GM12872 (cell line): Measurements from ENCODE around the gene SIGLEC1.

Source experiments
- CTCF ChIP-seq: IDR thresholded peaks from 3 replicates; pipeline ENCODE4 v1.5.1; 2011; ENCODE audit warnings: low read depth, mild to moderate bottlenecking, low read length, moderate library complexity; ENCODE audit not compliant: insufficient read depth

The SIGLEC1 gene

GRCh38 chr20:3702611-3703391 is 9.6 kb downstream of the SIGLEC1 start:
- no peak for TF ChIP-seq CTCF

GRCh38 chr20:3701061-3701998 is 11.1 kb downstream of the SIGLEC1 start:
- TF ChIP-seq CTCF: no peak

- no peak for TF ChIP-seq CTCF
Observed at GRCh38 chr20:3699037-3699436, 13.4 kb downstream of the SIGLEC1 start.

GRCh38 chr20:3698591-3699001 is 13.8 kb downstream of the SIGLEC1 start:
- no peak for TF ChIP-seq CTCF

- TF ChIP-seq CTCF: no peak
Observed at GRCh38 chr20:3697588-3698305, 14.7 kb downstream of the SIGLEC1 start.

- no peak for TF ChIP-seq CTCF
Observed at GRCh38 chr20:3696745-3697587, 15.4 kb downstream of the SIGLEC1 start.
